ENCODE results near the gene NPC1. TPM values are rescaled to one million over a fixed set of nuclear protein-coding genes. Genes with fewer than 3 reads are reported as not detected.
A peak's percentile ranks its signal among the peaks of the same experiment; 100 is the strongest.

The NPC1 gene
- total and polyA plus RNA-seq, 2 donors = 29.8 to 30.5 TPM

DNA sequence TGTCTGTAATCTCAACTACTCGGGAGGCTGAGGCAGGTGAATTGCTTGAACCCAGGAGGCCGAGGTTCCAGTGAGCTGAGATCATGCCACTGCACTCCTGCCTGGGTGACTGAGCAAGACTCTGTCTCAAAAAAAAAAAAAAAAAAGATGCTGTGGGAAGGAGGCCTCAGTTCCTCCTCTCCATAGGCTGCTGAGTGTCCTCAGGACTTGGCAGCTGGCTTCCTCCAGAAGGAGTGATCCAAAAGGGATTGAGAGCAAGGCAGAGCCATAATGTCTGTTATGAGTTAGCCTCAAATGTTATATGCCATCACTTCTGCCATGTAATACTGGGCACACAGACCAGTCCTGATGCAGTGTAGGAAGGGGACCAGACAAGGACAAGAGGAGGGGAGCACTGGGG, 6.6 kb upstream of the NPC1 start:
- no peak overlapping the region for H3K27ac ChIP-seq (ENCODE audit: low read depth)
- DNase-seq (ENCODE audit: extremely low spot score) = no peak
- H3K4me1 ChIP-seq (ENCODE audit: insufficient read depth) = no peaks in the 10 kb centered on the region
- no peaks in the 10 kb centered on the region for H3K36me3 ChIP-seq (ENCODE audit: insufficient read depth)
- H3K4me3 ChIP-seq (ENCODE audit: low read depth, low read length) = no peak overlapping the region
- WGBS = 97% methylated on average over 2 of the region's 2 CpGs

DNA sequence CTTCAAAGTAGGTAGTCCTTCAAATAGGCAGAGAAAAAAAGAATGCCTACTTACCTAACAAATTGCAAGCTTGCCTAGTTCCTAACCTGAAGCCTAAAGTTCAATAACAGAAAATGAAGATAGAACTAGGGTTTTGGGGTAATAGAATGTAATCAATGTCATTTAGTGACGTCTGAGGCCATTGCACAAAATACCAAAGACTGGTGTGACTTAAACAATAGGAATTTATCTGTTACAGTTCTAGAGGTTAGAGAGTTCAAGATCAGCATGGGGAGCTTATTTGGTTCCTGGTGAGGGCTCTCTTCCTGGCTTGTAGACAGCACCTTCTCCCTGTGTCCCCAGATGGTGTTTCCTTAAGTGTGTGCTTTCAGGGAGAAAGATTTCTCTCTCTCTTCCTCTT, 4.7 kb upstream of the NPC1 start:
- H3K27ac ChIP-seq (ENCODE audit: low read depth) = no peak overlapping the region
- no peaks in the 10 kb centered on the region for H3K36me3 ChIP-seq (ENCODE audit: insufficient read depth)
- no peak overlapping the region for H3K4me3 ChIP-seq (ENCODE audit: low read depth, low read length)
- 63% methylated on average over 1 of the region's 1 CpG for WGBS
- H3K4me1 ChIP-seq (ENCODE audit: insufficient read depth) = no peaks in the 10 kb centered on the region
- DNase-seq (ENCODE audit: extremely low spot score) = no peak

DNA sequence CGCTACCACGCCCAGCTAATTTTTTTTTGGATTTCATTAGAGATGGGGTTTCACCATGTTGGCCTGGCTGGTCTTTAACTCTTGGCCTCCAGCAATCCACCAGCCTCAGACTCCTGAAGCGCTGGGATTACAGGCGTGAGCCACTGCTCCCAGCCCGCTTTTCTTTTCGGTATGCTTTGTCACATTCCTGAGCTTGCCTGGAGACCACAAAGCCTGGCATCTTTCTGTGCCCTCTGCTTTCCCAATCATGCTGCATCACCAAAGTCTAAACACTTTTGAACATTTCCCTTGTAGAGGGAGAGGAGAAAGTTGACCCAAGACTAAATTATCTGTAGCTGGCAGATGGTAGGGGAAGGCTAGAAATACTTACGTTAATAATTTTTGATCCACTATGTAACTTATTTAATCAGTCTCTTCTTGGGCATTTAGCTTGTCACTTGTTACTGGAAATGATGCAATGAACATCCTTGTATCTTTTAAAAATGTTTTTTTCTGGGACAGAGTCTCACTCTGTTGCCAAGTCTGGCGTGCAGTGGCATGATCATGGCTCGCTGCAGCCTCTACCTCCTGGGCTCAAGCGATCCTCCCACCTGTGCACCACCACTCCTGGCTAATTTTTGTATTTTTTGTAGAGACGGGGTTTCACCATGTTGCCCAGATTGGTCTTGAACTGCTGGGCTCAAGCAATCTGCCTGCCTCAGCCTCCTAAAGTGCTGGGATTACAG, 2.7 kb upstream of the NPC1 start:
- no peak overlapping the region for H3K27ac ChIP-seq (ENCODE audit: low read depth)
- WGBS = 81% methylated on average over 11 of the region's 11 CpGs
- H3K4me3 ChIP-seq (ENCODE audit: low read depth, low read length) = no peak overlapping the region
- no peaks in the 10 kb centered on the region for H3K36me3 ChIP-seq (ENCODE audit: insufficient read depth)
- H3K4me1 ChIP-seq (ENCODE audit: insufficient read depth) = no peaks in the 10 kb centered on the region
- no peak for DNase-seq (ENCODE audit: extremely low spot score)

DNA sequence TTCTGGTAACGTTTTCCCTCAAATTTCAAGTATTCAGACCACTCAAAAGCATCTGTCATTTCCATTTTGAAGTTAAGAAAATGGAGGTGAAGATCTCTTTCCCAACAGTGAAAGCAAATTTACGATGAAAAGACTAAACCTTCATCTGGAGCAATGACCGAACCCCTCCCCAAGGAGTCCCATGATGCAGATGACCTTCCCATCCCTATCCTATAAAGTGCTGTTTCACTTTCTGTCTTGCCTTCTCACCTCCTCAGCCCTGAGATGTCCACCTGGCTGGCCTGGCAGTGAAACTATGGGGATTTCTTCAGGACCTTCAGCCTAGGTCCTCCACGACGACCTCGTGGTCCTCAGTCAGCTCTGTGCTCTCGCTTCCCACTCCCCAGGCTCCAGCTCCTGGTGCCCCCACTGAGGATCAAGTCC, 925 bp upstream of the NPC1 start:
- WGBS = 43% methylated on average over 7 of the region's 7 CpGs
- no peak overlapping the region for H3K27ac ChIP-seq (ENCODE audit: low read depth)
- H3K4me3 ChIP-seq (ENCODE audit: low read depth, low read length) = no peak overlapping the region
- no peaks in the 10 kb centered on the region for H3K36me3 ChIP-seq (ENCODE audit: insufficient read depth)
- DNase-seq (ENCODE audit: extremely low spot score) = no peak
- H3K4me1 ChIP-seq (ENCODE audit: insufficient read depth) = no peaks in the 10 kb centered on the region

DNA sequence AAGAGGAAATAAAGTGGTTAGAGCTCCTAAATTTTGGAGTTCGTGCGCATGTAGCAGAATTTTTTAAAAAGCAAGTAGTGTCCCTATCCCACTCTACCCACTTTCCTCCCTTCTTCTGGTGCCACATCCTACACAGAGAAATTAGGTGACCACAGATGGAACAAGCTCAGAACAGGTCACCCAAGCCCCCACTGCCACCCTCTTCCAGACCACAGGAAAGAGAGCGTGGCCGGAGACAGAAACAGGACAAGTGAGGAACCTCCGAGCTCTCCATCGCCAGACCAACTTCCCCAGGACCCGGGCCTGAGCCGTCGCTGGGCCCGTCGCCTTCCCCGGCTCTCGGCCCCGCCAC, 433 bp downstream of the NPC1 start:
- H3K4me1 ChIP-seq (ENCODE audit: insufficient read depth) = no peaks in the 10 kb centered on the region
- H3K36me3 ChIP-seq (ENCODE audit: insufficient read depth) = no peaks in the 10 kb centered on the region
- WGBS = 2% methylated on average over 14 of the region's 14 CpGs
- H3K27ac ChIP-seq (ENCODE audit: low read depth) = peak overlapping the region; percentile 100
- H3K4me3 ChIP-seq (ENCODE audit: low read depth, low read length) = peak overlapping the region; percentile 92
- DNase-seq (ENCODE audit: extremely low spot score) = no peak

DNA sequence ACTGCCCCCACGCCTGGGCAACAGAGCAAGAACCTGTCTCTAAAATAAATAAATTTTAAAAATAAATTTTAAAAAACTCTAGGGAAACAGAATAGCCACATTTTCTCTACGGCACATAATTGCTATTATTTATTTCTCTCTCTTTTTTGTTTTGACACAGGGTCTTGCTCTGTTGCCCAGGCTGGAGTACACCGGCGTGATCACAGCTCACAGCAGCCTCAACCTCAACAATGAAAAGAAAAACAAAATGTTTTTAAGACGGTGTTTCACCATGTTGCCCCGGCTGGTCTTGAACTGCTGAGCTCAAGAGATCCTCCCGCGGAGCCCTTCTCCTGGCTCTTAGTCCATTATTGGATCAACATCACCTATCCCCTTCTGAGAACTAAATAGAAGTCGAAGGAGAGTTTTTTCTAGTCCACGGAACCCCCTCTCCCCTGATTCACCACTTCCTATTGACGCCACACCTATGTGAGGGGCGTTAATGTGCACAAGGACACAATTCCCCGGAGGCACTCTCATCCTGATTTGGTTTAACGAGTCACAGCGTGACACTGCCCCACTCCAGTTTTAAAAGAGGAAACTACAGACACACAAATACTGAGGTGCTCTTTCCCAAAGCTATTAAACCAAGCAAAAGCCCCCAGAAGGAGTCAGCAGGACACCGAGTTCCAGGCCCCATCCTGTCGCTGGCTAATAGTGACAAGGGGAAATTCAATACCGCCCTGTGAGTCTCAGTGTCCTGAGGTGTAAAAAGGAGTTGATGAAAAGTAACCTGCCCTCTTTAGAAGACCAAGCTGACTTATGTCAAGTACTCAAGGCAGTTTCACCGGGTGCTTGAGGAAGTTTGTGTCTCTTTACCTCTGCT, 1.1 kb downstream of the NPC1 start:
- WGBS = 30% methylated on average over 19 of the region's 19 CpGs
- Histone ChIP-seq H3K4me3 (ENCODE audit: low read depth, low read length) (peak overlapping the region; percentile 92), H3K4me1 (ENCODE audit: insufficient read depth) (no peaks in the 10 kb centered on the region), H3K36me3 (ENCODE audit: insufficient read depth) (no peaks in the 10 kb centered on the region), H3K27ac (ENCODE audit: low read depth) (peak overlapping the region; percentile 100)
- no peak for DNase-seq (ENCODE audit: extremely low spot score)

DNA sequence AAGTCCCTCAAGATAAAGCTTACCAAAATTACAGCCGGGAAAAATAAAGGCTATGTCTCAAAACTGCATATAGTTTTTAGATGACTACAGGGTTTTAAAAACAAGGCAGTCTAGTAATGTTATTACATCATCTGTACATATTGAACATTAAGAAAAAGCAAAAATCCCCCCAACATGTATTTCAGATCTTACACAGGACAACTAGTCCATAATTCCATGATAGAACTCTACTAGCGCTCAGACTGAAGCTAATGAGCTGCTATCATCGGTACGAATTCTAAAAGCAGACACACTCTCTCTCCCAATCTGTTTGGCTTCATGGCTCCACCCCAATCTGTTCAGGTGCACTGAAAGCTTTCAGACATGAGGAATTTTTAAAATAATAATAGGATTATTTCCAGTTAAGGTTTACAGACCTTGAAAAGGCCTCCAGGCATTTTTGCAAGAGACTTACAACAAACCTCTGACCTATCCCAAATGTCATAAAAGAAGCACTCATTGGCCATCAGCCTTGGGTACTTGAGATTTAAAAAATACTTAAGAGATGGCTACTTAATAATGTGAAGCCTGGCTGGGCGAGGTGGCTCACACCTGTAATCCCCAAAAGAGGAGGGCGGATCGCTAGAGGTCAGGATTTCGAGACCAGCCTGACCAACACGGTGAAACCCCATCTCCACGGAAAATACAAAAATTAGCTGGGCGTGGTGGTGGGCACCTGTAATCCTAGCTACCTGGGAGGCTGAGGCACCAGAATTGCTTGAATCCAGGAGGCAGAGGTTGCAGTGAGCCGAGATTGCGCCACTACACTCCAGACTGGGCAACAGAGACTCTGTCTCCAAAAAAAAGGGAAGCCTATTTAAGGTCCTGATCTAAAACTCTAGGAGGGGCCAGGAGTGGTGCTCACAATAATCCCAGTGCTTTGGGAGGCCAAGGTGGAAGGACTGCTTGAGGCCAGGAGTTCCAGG, 2.0 kb downstream of the NPC1 start:
- no peak for DNase-seq (ENCODE audit: extremely low spot score)
- Histone ChIP-seq H3K27ac (ENCODE audit: low read depth) (no peak overlapping the region), H3K4me1 (ENCODE audit: insufficient read depth) (no peaks in the 10 kb centered on the region), H3K4me3 (ENCODE audit: low read depth, low read length) (no peak overlapping the region), H3K36me3 (ENCODE audit: insufficient read depth) (no peaks in the 10 kb centered on the region)
- 92% methylated on average over 13 of the region's 13 CpGs for WGBS

DNA sequence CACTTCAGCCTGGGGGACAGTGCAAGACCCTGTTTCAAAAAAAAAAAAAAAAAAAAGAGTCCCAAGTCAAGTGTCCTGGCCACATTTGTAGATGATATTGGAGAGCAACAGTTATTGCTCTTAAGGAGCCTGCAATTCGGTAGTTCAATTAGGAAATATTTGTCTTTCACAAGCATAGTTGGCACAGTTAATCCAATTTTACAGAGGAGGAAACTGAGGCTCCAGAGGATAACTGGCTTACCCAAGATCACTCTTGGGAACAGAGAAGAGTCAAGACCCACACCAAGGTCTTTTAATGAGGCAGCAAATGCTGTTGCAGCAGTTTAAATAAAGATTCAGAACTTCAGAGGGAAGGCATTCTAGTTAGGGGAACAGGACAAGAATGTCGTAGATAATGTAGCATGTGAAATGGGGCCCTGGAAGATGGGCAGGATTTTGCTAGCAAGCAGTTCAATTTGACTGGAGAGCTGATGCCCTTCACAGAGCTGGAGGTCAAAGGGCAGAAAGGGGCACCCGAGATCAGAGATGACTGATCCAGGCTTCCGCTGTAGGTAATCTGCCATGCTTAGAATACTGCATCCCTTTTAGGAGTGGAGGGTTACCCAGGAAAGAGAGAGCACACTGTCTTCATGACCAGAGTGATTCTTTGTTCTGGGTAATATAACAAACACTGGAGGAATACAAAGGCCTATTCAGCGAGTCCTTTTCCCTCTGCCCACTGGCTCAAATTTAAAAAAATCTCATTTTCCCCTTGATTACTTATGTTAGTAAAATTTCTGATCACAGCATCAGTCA, 3.0 kb downstream of the NPC1 start:
- DNase-seq (ENCODE audit: extremely low spot score) = no peak
- Histone ChIP-seq H3K4me1 (ENCODE audit: insufficient read depth) (no peaks in the 10 kb centered on the region), H3K27ac (ENCODE audit: low read depth) (no peak overlapping the region), H3K36me3 (ENCODE audit: insufficient read depth) (no peaks in the 10 kb centered on the region), H3K4me3 (ENCODE audit: low read depth, low read length) (no peak overlapping the region)
- WGBS = 85% methylated on average over 5 of the region's 5 CpGs

DNA sequence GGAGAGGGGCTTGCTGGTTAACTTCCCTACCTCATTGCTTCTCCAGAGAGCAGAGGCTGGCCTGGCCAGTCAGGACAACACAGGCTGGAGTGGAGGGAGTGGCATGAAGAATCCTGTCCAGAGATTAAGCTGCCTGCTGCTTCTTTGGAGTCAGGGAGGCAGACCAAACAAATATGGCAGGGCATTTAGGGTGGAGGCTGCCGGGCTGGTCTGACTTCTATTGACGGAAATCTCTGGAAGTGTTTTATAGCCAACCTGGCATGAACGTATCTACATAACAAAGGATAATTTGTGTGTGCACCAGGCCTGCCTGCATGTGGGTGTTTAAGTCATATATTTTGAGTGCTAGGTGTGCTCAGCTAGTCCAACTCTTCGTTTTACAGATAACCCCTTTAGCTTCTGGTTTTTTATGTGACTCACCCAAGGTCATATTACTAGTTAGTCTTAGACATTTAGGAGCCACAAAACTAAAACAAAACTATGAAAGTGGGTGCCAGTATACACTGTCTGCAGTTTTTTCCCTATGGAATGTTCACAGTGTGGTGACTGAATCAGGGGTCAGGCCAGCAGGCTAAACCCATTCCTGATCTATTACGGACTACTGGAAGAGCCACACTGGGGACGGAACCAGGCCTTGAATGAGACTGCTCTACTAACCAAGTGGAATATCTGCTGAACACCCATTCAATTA, 5.5 kb downstream of the NPC1 start:
- Histone ChIP-seq H3K4me3 (ENCODE audit: low read depth, low read length) (no peak overlapping the region), H3K27ac (ENCODE audit: low read depth) (no peak overlapping the region), H3K36me3 (ENCODE audit: insufficient read depth) (no peaks in the 10 kb centered on the region), H3K4me1 (ENCODE audit: insufficient read depth) (no peaks in the 10 kb centered on the region)
- no peak for DNase-seq (ENCODE audit: extremely low spot score)
- WGBS = 83% methylated on average over 6 of the region's 6 CpGs

DNA sequence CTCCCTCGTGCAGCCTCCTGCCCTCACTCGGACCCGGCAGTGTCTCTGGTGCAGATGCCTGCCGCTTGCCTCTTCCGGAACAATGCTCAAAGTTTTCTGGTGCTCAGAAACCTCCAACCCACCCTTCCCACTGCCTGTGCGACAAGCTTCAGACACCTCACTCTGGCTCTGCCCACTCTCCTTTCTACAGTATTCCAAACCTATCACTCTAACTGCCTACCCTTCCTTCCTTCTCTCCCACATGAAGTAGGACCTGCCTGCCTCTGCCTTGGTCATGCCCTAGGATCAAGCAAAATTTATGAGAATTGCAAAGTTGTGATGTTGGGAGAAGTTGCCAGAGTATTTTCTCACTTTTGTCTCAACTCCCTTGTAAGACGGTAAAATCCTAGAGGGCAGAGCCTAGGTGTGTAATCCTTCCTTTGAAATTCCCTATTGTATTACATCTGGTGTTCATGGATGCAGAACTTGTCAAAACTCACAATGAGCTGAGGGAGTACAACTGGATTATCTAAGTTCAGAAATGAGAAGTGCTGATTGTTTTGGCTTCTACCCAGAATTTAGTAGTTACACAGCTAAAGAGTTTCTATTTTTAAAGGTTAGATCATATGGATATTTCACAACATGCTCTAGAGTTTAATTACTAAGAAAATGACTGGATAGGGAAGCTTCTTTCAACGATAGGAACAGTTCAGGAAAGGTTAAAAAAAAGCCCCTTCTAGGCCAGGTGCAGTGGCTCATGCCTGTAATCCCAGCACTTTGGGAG, 7.2 kb downstream of the NPC1 start:
- no peak for DNase-seq (ENCODE audit: extremely low spot score)
- Histone ChIP-seq H3K36me3 (ENCODE audit: insufficient read depth) (no peaks in the 10 kb centered on the region), H3K4me1 (ENCODE audit: insufficient read depth) (no peaks in the 10 kb centered on the region), H3K4me3 (ENCODE audit: low read depth, low read length) (no peak overlapping the region), H3K27ac (ENCODE audit: low read depth) (no peak overlapping the region)
- 91% methylated on average over 8 of the region's 8 CpGs for WGBS

DNA sequence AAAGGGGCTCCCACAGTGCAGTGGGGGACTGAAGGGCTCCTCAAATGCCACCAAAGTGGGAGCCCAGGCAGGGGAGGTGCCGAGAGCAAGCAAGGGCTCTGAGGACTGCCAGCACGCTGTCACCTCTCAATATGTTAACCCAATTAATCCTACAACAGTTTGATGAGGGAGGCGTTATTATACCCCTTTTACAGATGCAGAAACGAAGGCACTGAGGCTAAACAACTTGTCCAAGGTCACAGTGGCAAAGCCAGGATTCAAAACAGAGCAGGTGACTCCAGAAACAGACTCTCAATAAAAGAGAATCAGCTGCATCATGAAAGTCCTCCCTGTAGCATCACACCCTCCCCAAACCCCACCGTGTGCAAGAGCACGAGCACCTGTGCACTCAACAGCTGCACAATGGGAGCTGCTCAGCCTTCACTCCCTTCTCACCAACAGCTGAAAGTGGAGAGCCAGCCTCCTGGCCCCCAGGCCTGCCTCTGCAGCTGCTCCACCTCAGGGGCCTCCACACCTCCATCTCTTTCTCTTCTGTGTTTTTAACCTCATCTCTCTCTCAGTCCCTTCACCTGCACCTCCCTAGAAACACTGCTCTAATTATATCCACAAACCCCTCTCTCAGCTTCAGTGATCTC, 8.1 kb downstream of the NPC1 start:
- H3K27ac ChIP-seq (ENCODE audit: low read depth) = no peak overlapping the region
- no peaks in the 10 kb centered on the region for H3K36me3 ChIP-seq (ENCODE audit: insufficient read depth)
- 91% methylated on average over 6 of the region's 6 CpGs for WGBS
- H3K4me1 ChIP-seq (ENCODE audit: insufficient read depth) = no peaks in the 10 kb centered on the region
- no peak overlapping the region for H3K4me3 ChIP-seq (ENCODE audit: low read depth, low read length)
- DNase-seq (ENCODE audit: extremely low spot score) = no peak

Measured in urinary bladder (tissue), 4 donors.